Iris pigment epithelial cell (primary cell): ENCODE results near the gene KRTAP10-4.
"Not testable (repeated sequence)": the region's sequence is repeated elsewhere in the genome, so short reads cannot be mapped to it uniquely, and the experiment has no call there.

ENCODE experiments used
- DNase-seq: peaks from one replicate; pipeline ENCODE4 v3.0.0-alpha.2; 2011; ENCODE audit warnings: low read depth

Gene KRTAP10-4

DNA sequence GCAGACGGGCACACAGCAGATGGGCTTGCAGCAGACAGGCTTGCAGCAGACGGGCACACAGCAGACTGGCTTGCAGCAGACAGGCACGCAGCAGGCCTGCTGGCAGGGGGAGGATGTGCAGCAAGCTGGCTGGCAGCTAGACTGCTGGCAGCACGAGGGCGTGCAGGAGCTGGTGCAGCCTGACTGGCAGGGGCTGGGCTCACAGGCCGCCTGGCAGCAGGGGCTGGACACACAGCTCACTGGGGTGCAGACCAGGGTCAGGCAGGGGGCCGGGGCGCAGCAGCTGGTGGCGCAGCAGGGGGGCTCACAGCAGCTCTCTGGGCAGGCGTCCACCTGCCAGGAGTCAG lies 15.2 kb upstream of the KRTAP10-4 start:
- DNase-seq, result not testable (repeated sequence)

DNA sequence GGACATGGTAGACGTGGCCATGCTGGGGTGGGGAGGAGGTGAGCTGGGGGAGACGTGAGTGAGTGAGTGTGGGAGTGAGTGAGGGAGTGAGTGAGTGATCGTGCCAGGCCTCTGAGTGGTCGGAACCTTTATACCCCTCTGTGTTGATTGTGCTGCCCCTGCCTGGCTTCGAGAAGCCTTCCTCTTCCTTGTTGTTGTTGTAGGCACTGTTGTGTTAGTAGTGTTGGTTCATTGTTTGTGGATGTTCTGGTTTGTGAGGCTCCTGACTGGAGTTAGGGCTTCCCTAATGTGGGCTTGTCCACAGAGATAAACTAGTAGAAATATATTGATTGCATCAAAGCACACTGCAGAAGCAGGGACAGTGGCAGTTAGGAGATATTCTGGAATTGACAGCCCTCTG lies 14.8 kb upstream of the KRTAP10-4 start, which contains the start of gene KRTAP10-3:
TSS of gene KRTAP10-3 (minus strand) at position 101 of the 400 bp plus-strand sequence. CDS start at position 21, 80 bp downstream.
- no peak for DNase-seq

DNA sequence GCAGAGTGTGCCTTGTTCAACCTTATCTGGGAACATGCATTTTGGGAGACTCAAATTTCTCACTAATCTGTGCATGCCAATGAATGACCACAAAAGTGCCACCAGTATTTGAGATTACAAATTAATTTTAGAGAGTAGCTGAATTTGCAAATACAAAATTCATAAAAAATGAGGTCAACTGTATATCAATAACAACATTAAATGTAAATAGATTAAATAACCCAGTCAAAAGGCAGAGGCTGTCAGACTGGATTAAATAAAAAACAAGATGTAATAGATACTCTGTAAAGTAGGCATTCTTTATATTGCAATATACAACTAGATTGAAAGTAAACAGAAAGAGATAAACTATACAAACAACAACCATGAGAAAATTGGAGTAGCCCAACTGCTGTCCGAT lies 9.4 kb upstream of the KRTAP10-4 start:
- no peak for DNase-seq

DNA sequence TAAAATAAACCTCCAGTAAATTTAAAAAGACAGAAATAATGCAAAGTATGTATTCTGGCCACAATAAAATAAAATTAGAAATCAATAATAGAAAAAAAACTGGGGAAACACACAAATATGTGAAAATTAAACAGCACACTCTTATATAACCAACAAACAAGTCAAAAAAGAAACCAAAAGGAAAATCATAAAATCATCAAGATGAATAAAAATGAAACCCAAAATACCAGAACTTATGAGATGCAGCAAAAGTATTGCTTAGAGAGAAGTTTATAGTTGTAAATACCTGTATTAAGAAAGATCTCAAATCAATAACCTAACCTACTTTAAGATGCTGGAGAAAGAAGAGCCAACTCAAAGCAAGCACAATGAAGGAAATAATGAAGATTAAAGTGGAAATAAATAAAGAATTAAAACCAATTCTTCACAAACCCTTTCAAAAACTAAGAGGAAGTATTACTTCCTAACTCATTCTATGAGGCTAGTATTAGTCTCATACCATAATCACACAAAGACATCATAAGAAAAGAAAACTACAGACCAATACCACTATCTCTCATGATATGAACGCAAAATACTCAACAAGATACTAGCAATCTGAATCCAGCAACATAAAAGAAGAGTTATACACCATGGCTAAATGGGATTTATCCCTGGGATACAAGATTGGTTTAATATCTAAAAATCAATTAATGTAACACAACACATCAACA lies 8.5 kb upstream of the KRTAP10-4 start:
- DNase-seq, result no peak

DNA sequence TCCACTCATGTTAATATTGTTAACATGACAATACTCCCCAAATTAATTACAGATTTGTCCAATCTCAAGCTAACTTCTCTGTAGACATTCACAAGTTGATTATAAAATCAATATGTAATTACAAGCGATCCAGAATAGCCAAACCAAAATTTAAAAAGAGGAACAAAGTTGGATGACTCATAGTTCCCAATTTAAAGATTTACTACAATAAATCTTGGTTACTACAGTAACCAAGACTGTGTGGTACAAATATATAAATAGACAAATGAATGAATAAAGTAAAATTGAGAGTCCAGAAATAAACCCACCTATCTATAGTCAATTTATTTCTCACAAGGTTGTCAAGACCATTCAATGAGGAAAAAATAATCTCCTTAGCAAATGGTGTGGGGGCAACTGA lies 7.1 kb upstream of the KRTAP10-4 start:
- DNase-seq, result no peak

DNA sequence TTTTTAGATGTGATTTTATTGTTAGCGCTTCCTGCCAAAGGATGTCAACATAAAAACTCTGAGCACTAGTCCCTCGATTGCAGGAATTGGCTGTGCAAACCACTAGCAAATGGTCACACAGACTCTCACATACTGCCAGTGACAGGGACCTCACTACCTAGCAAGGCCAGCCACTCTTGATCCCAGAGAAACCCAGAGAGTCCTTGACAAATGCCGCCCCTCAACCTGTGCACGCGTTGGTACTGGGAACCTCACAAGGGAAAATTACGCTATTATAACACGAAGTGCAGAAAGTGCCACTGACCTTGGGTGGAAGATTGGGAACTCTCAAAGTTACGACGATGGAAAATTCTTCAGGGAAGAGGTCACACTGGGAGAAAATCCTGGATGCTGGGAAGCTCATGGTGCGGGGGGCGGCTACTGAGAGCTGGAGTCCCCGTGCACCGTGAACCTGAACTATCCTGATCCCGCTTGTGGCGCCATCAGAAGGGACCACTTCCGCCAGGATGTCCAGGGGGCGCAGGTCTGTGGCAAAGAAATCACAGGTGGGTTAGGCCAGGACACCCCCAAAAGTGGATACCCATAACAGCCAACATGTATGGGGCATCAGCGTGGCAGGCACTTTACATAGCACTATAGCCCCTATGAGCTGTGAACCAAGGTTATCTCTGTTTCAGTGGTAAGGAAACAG lies 5.9 kb upstream of the KRTAP10-4 start:
- no peak for DNase-seq

DNA sequence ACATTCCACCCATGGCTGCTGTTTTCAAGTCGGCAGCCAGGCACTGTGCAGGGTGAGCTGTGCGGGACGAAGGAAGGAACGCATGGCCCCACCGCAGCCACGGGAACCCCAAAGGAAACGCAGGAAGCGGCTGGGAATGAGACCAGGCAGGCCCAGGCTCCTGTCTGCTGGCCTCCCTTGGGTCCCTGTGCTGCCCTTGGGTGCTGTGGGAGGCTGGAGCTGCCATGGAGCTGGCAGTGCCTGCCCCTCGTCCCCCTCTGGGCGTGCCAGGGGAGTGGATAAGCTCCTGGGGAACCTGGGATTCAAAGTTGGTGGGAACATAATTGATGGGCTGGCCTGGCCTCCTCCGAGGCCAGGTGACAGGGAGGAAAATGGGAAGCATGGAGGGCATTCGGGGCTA lies 5.3 kb upstream of the KRTAP10-4 start:
- DNase-seq, result no peak

DNA sequence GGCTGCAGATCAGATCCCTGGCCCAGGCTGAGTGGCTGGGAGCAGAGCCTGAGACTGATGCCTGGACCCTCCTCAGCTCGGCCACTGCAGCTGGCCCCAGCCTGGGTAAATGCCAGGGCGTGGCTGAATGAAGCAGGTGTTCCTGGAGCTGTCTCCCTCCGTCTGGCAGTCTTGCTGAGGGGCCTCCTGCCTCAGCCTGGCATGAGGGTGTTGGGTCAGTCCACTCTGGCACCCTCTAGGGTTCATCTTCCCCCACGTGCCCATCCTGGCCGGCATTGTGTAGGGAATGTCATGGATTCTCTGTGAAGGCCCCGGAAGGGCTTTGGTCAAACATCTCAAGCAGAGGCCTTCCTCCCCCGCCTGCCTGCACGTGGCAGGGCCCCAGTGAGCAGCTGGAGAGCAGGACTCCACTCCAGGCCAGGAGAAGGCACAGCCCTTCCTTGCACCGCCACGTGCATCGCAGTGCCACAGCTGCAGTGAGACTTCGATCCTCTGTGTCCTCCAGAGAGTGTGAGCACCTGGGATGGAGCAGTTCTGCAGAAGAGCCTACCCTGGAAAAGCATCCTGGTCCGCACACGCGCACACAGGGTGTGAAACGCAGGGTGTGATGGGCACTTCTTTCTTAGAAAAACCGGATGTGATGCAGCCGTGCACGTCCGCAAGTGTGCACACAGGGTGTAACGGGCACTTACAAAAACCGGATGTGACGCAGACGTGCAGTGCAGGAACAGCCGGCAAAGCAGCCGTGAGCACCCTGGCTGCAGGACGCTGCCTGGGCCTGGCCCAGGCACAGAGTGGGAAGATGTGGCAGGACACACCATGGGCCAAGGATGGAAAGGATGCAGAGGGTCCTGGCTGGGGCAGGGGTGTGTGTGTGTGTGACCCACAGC lies 4.6 kb upstream of the KRTAP10-4 start:
- DNase-seq, result no peak

DNA sequence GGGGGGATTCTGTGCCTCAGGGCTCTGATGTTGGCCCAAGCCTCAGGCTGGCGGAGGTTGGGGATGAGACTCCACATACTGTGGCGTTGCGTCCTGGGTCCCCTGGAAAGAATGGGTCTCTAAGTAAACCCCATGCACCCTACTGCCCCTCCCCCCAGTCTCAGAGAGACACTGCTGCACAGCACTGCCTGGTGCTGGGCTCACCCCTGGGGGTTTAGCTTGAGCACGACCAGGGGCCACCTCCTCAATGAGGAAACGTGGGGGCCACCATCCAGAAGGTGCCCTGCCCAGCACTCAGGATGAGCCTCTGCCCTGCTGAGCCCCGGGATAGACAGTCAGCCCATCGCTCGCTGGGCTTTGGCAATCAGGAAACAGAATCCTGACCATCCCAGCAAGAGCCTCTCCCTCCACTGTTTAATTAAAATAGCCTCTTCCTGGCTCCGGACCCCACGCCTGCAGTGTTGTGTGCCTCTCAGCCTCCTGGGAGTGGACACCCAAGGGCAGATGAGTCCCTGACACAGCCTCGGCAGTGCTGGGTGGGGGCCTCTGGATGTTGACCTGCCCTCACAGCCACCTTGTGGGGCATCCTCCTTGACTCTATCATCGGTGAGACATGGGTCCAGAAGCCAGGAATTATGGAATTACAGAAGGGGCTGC lies 3.5 kb upstream of the KRTAP10-4 start:
- DNase-seq, result no peak

DNA sequence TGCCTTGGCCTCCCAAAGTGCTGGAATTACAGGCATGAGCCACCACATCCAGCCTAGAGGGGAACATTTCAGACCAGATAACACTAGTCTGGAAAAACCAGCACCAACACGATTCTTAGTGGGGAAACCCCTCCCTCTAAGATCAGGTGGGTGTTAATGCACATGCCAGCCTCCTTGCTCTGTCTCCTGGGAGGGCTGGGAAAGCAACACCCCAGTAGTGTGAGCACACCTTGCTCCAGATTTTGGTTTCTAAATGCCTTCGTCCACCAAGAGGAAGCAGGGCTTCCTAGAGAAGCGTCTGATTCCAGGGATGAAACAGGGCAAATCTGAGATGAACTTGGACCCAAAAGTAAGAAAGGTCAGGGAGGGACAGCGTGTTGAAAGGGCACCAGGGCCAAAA lies 2.2 kb upstream of the KRTAP10-4 start:
- no peak for DNase-seq

DNA sequence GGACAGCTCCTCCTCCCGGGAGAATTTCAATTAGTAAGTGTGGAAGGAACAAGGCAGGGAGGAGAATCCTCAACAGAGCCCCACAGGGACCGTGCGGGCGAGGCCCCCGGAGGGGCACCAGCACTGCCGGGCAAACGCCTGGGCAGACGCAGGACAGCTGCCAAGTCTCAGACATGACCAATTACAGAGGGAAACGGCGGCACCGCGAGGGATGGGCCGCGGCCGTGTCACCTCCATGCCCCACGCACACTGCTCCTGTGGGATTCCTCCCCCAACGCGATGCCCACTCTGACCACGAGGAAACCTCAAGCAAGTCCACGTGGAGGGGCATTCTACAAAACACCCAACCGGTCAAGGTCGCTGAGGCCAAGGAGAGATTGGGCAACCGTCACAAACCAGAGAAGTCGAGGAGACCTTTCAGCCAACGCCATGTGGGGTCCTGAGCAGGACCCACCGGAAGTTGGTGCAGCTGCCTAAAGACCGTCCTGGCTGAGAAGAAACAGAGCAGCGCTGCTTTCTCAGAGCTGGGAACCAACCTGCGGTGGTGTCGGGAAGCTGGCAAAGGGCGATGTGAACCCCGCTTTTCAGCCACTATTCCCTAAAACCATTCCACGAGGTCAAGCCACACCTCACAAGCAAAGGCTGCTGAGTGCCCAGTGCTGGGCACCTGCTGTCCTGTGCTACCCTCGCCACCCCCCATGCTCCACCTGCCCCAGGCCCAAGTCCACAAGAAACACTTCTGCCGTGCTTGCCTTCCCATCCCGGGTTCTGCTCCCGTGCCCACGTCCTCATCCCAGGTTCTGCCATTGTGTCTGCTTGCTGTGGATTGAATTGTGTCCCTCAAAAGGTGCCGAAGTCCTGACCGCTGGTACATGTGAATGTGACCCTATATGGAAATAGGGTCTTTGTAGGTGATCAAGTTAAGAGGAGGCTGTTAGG lies 1.4 kb upstream of the KRTAP10-4 start:
- no peak for DNase-seq

DNA sequence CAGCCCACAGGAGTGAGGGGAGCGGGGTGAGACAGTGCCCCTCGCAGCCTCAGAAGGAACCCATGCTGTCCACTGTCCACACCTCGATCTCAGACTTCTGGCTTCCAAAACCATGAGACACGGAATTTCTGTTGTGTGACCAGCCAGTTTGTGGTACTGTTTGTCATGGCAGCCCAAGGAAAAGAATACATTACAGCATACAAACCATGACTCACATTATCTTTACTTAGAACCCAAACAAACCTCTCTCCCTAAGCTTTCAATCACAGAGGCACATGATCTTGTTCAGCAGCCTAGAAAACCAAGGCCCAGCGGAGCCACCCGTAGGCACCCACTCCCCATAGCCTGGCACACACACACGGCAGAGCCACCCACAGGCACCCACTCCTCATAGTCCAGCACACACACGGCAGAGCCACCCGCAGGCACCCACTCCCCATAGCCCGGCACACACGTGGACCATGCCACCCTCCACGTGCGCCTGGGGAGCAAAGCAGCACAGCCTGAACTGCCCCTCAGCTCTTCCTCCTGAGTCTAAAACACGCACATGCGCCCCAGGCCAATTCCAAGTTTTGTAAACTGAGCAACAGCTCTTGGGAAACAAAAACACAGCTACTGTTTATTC lies 458 bp upstream of the KRTAP10-4 start:
- peak; percentile 7 for DNase-seq

DNA sequence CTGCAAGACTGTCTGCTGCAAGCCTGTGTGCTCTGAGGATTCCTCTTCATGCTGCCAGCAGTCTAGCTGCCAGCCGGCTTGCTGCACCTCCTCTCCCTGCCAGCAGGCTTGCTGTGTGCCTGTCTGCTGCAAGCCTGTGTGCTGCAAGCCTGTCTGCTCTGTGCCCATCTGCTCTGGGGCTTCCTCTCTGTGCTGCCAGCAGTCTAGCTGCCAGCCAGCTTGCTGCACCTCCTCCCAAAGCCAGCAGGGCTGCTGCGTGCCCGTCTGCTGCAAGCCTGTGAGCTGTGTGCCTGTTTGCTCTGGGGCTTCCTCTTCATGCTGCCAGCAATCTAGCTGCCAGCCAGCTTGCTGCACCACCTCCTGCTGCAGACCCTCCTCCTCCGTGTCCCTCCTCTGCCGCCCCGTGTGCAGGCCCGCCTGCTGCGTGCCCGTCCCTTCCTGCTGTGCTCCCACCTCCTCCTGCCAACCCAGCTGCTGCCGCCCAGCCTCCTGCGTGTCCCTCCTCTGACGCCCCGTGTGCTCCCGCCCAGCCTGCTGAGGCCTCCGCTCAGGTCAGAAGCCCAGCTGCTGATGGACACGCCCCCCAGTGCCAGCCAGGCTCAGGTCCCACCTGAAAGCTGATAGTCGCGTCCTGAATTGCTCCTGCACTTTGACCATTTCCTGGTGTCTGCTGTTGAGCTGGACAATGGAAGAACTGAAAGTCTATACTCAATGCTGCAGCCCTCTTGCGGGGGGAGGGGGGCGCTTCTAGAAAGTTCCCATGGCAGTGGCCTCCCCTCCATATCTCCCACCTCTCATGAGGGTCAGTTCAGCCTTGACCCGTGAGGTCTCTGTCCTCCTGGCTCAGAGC lies 1.2 kb downstream of the KRTAP10-4 start:
- no peak for DNase-seq

DNA sequence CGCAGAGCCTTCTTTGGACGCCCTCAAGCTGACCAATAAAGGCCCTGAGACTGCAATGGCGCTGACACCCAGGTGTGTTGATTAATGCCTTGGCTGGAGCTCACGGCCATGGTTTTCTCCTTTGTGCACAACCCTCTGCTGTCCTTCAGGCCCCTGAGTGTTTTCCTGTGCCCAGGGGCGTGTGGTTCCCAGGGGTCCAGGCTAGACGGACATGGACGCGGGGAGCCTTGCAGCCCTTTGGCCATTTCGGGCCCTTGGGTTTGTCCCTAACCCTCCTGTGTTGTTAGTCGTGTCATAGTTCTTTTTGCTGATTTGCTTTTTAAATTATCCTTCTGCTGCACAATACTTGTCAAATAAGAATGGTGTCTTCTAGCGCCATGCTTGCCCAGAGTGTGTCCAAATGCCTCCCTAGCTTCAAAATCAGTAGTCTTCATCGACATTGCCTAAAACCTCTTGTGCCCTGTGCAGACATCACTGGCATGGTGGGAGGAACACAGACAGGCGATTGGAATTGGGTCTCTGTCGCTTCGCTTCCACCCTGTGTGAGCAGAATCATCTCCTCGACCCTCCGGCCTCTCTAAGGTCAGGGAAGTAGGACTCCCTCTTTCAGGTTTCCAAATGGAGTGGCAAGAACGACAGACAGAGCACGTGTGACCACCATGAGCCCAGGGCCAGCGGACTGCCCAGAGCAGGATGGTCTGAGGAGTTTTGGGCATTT lies 1.9 kb downstream of the KRTAP10-4 start:
- no peak for DNase-seq

DNA sequence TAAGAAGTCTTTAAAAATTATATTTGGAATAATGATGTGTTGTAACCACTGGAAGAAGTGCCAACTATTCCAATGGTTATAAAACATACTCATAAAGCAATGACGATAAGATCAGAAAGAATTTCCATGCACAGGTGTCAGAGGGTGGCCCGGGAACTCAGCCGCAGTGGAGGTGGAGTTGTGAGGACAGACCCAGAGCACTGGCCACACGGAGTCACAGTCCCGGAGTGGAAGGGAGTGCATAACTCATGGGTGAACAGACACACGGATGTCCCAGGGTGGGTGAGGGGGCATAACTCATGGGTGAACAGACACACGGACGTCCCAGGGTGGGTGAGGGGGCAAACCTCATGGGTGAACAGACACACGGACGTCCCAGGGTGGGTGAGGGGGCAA lies 2.5 kb downstream of the KRTAP10-4 start:
- no peak for DNase-seq

DNA sequence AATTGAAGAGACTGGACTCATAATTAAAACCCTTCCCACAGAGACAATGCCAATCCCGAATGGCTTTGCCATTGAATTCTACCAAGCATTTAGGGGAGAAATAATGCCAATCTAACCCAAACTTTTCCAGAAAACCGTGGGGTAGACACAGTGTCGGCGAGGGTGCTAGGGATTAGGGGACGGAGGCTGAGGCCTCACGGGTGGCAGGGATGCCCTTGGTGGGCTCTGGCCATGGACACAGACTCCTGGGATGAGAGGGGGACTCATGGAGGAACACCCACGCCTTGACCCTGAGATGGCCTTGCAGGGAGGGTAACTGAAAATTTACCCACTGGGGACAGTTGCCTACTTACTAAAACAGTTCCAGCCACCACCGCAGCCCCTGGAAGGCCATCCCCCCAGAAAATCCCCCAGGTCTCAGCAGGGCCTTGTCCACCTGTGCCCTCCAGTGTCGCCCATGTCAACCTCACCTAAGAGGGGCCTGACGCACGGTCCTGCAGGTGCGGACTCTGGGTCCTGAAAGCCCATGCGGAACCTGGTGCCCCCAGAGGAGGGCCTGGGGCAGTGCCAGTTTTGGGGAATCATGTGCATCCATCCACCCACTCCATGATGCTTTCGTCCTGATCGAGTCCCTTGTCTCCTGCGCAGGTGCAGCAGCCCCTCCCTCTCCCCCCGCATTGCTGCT lies 5.0 kb downstream of the KRTAP10-4 start:
- DNase-seq, result no peak

DNA sequence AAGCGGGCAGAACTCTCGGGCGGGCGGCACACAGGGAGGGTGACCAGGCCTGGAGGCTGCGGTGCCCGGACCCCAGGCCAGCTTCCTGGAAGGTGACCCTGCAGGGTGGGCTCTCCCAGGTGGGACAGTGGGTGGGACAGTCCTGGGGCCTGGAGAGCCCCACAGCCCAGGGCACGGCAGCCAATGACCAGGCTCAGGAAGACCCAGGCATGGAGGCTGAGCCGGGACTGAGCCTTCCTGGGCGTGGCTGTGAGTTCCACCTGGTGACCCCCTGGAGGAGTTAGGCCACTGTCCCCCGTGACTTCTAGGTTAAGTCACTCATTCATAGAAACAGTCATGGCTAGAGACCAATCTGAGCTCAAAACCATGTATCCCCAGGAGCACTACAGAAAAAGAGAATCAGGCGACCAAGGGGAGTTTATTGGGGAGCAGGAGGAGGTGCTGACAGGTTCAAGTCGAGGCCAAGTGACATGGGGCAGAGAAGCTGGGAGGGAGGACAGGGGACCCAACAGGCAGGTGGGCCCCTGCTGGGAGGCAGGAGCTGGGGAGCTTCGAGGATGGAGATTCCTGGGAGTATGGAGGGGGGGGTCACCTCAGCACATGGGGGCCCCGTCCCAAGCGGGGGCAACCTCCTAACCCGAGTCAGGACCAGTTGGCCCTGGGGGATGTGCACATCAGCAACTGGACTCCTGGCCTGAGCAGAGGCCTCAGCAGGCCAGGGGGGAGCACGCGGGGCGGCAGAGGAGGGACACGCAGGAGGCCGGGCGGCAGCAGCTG lies 5.7 kb downstream of the KRTAP10-4 start:
- no peak for DNase-seq

DNA sequence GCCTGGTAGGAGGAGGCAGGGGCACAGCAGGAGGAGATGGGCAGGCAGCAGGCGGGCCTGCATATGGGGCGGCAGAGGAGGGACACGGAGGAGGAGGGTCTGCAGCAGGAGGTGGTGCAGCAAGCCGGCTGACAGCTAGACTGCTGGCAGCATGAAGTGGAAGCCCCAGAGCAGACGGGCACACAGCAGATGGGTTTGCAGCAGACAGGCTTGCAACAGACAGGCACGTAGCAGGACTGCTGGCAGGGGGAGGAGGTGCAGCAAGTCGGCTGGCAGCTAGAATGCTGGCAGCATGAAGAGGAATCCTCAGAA lies 6.3 kb downstream of the KRTAP10-4 start:
- no peak for DNase-seq
